Upper lobe of left lung (tissue), 6 donors: ENCODE measurements around the gene EMC1. TPM values are rescaled to one million over a fixed set of nuclear protein-coding genes. Genes with fewer than 3 reads are reported as not detected.
"Not testable (repeated sequence)": the region's sequence is repeated elsewhere in the genome, so short reads cannot be mapped to it uniquely, and the experiment has no call there.

Experiments used
- ATAC-seq, 2 donors: fragments of 200-7000 bp; cut with Tn5 transposase; one replicate each; pipeline ENCODE4 v1.9.1; 2022; ENCODE audit warnings: mild to moderate bottlenecking in 2 of 2, moderate library complexity in 2 of 2; ENCODE audit not compliant: low FRiP score in 2 of 2
- DNase-seq, 2 donors: peaks; one replicate each; pipeline ENCODE4 v3.0.0-alpha.2; 2019 to 2020
- H3K27ac ChIP-seq, 4 donors: fragments of 200-600 bp; sonication (generic); one replicate each; pipeline ENCODE4 v1.5.1; 2016 to 2019
- H3K27me3 ChIP-seq, 4 donors: fragments of 200-600 bp; sonication (generic); one replicate each; pipeline ENCODE4 v1.5.1; 2017 to 2019
- H3K36me3 ChIP-seq, 4 donors: fragments of 200-600 bp; sonication (generic); one replicate each; pipeline ENCODE4 v1.5.1; 2016 to 2019
- H3K4me1 ChIP-seq, 4 donors: fragments of 200-600 bp; sonication (generic); one replicate each; pipeline ENCODE4 v1.5.1; 2018 to 2019
- H3K4me3 ChIP-seq, 4 donors: fragments of 200-600 bp; sonication (generic); one replicate each; pipeline ENCODE4 v1.5.1; 2017 to 2019; ENCODE audit warnings: mild to moderate bottlenecking in 2 of 4, moderate library complexity in 1 of 4
- H3K9me3 ChIP-seq, 4 donors: fragments of 200-600 bp; sonication (generic); one replicate each; pipeline ENCODE4 v1.5.1; 2018 to 2019
- CTCF ChIP-seq, 6 experiments: fragments of 450-650 bp in 4 of 6; fragments of 200-600 bp in 2 of 6; sonication (generic) in 2 of 6; IDR thresholded peaks; one replicate each; pipeline ENCODE4 v1.5.1; 2016 to 2019; ENCODE audit warnings: antibody characterized with exemption in 6 of 6
- EP300 ChIP-seq, 4 donors: sonication (generic); formaldehyde crosslinking; IDR thresholded peaks; one replicate each; pipeline ENCODE4 v1.5.1; 2017; ENCODE audit warnings: antibody characterized with exemption in 4 of 4, control low read depth in 2 of 4
- POLR2A ChIP-seq, 4 donors: fragments of 450-650 bp; IDR thresholded peaks; one replicate each; pipeline ENCODE4 v1.5.1; 2016 to 2017; ENCODE audit warnings: antibody characterized with exemption in 4 of 4, mild to moderate bottlenecking in 2 of 4
- POLR2AphosphoS5 ChIP-seq, 2 donors: sonication (generic); formaldehyde crosslinking; IDR thresholded peaks; one replicate each; pipeline ENCODE4 v1.5.1; 2017; ENCODE audit warnings: antibody characterized with exemption in 2 of 2
- WGBS, 2 donors: methylation state at CpG; one replicate each; pipeline ENCODE4 v1.1.5; 2017 to 2018; 5-methylcytosine and 5-hydroxymethylcytosine counted together
- total RNA-seq, 6 donors: library from RNA; depleted of rRNA in 4 of 6; stranded (reverse); fragments of >200 nt in 4 of 6; gene quantifications; one replicate each; pipeline versions ENCODE4 v1.1.0 to v1.2.1, GENCODE V29; 2016 to 2021
- donor health status: DM: no; HTN: no; CAD: no; lungs with moderate emphysema.
- donor health status: DM: no; HTN: yes; CAD: no; lungs with severe emphysema.

EMC1 gene
- total RNA-seq, 6 donors from 2014 or later = 31.7 to 65.0 (median 41.9) TPM

- Histone ChIP-seq H3K36me3 (peaks cover 25 to 98% (median 83%) of the 10 kb centered on the region in 4 donors), H3K27me3 (no peaks in the 10 kb centered on the region), H3K4me3 (no peak overlapping the region), H3K9me3 (no peaks in the 10 kb centered on the region), H3K4me1 (peaks cover 0 to 3% (median 0%) of the 10 kb centered on the region in 4 donors), H3K27ac (no peak overlapping the region)
- DNase-seq (no peak), ATAC-seq (no peak)
- TF ChIP-seq POLR2A (IDR thresholded peaks at IDR 0.05) (no peak), CTCF (IDR thresholded peaks at IDR 0.05) (no peak), POLR2AphosphoS5 (IDR thresholded peaks at IDR 0.05) (no peak), EP300 (IDR thresholded peaks at IDR 0.05) (no peak)
- 83 to 93% methylated on average over 7 of the region's 7 CpGs for WGBS, 2 donors
These were observed 11.4 kb downstream of the EMC1 start for GRCh38 chr1:19239876-19240275.

GRCh38 chr1:19234224-19234623 lies 17.1 kb downstream of the EMC1 start:
- DNase-seq (no peak), ATAC-seq (no peak)
- Histone ChIP-seq H3K4me3 (no peak overlapping the region), H3K36me3 (peaks cover 29 to 100% (median 90%) of the 10 kb centered on the region in 4 donors), H3K27me3 (no peaks in the 10 kb centered on the region), H3K9me3 (no peaks in the 10 kb centered on the region), H3K4me1 (peaks cover 0 to 12% (median 4%) of the 10 kb centered on the region in 4 donors), H3K27ac (no peak overlapping the region)
- no peak for TF ChIP-seq POLR2A (IDR thresholded peaks at IDR 0.05)
- no peak for TF ChIP-seq CTCF (IDR thresholded peaks at IDR 0.05)
- TF ChIP-seq POLR2AphosphoS5 (IDR thresholded peaks at IDR 0.05) = no peak
- no peak for TF ChIP-seq EP300 (IDR thresholded peaks at IDR 0.05)
- WGBS, 2 donors = 94 to 98% methylated on average over 3 of the region's 3 CpGs

GRCh38 chr1:19232524-19232846 lies 18.8 kb downstream of the EMC1 start:
- peaks cover 20 to 100% (median 86%) of the 10 kb centered on the region in 4 donors for H3K36me3 ChIP-seq
- no peak overlapping the region for H3K4me3 ChIP-seq
- H3K4me1 ChIP-seq = peaks cover 0 to 12% (median 4%) of the 10 kb centered on the region in 4 donors
- TF ChIP-seq CTCF (IDR thresholded peaks at IDR 0.05) (no peak), EP300 (IDR thresholded peaks at IDR 0.05) (no peak), POLR2A (IDR thresholded peaks at IDR 0.05) (no peak), POLR2AphosphoS5 (IDR thresholded peaks at IDR 0.05) (no peak)
- ATAC-seq (no peak), DNase-seq (no peak)
- H3K27me3 ChIP-seq = no peaks in the 10 kb centered on the region
- H3K9me3 ChIP-seq = no peaks in the 10 kb centered on the region
- no peak overlapping the region for H3K27ac ChIP-seq

GRCh38 chr1:19231736-19232523 lies 19.4 kb downstream of the EMC1 start:
- DNase-seq, ATAC-seq, H3K4me3 ChIP-seq, H3K9me3 ChIP-seq, H3K27ac ChIP-seq, H3K27me3 ChIP-seq: not testable (repeated sequence)
- peaks cover 19 to 100% (median 86%) of the 10 kb centered on the region in 4 donors for H3K36me3 ChIP-seq
- WGBS, 2 donors = 93 to 94% methylated on average over 16 of the region's 16 CpGs
- peaks cover 0 to 12% (median 4%) of the 10 kb centered on the region in 4 donors for H3K4me1 ChIP-seq

GRCh38 chr1:19229828-19230325 lies 21.4 kb downstream of the EMC1 start:
- Histone ChIP-seq H3K27ac (no peak overlapping the region), H3K36me3 (peaks cover 29 to 100% (median 88%) of the 10 kb centered on the region in 4 donors), H3K4me1 (peaks cover 0 to 12% (median 4%) of the 10 kb centered on the region in 4 donors), H3K4me3 (no peak overlapping the region), H3K9me3 (no peaks in the 10 kb centered on the region), H3K27me3 (no peaks in the 10 kb centered on the region)
- TF ChIP-seq CTCF (IDR thresholded peaks at IDR 0.05) (no peak), POLR2AphosphoS5 (IDR thresholded peaks at IDR 0.05) (no peak), EP300 (IDR thresholded peaks at IDR 0.05) (no peak), POLR2A (IDR thresholded peaks at IDR 0.05) (no peak)
- WGBS, 2 donors = 73 to 74% methylated on average over 6 of the region's 6 CpGs
- DNase-seq (no peak), ATAC-seq (peak in 1 of 2 donors; percentile 54)
